Inflammatory macrophage (primary cell): ENCODE results near the gene RHOU.
"Not testable (repeated sequence)": the region's sequence is repeated elsewhere in the genome, so short reads cannot be mapped to it uniquely, and the experiment has no call there.

Experiments
- DNase-seq, 2 donors: peaks; one replicate each; pipeline ENCODE4 v3.0.0-alpha.2; 2020 to 2022

RHOU gene

DNA sequence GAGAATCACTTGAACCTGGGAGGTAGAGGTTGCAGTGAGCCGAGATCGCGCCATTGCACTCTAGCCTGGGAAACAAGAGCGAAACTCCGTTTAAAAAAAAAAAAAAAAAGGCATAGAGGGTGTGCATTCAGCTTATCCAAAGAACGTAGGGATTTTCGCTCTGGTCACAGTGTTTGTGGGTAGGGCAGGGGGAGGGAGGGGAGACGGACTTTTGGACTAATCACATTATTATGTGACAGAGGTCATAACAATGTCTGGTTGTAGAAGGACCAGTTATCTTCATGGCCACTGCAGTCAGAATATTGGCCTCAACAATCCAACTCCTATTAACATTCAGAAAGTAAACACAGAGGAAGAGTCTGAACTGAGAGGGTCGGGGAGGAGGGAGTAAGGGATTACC is 25.7 kb downstream of the RHOU start:
- peak in 1 of 2 donors; percentile 1 for DNase-seq

DNA sequence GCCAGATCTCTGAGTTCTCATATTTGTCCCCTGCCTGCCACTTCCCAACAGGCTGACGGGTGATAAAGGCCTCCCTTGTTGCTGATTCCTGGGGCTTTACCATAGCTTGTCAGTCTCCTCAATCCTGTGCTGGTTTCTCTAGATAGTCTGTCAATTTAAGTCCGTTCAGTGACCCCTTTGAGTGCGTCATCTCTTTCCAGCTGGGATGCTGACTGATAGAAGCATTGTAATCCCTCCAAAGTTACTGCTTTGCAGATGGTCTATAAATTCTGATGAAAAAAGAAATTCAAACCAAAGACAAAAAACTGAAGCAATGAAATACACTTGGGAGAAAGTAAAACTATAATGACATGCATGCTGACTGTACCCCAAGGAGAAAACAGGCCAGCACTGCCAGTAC is 28.3 kb downstream of the RHOU start:
- DNase-seq = no peak

DNA sequence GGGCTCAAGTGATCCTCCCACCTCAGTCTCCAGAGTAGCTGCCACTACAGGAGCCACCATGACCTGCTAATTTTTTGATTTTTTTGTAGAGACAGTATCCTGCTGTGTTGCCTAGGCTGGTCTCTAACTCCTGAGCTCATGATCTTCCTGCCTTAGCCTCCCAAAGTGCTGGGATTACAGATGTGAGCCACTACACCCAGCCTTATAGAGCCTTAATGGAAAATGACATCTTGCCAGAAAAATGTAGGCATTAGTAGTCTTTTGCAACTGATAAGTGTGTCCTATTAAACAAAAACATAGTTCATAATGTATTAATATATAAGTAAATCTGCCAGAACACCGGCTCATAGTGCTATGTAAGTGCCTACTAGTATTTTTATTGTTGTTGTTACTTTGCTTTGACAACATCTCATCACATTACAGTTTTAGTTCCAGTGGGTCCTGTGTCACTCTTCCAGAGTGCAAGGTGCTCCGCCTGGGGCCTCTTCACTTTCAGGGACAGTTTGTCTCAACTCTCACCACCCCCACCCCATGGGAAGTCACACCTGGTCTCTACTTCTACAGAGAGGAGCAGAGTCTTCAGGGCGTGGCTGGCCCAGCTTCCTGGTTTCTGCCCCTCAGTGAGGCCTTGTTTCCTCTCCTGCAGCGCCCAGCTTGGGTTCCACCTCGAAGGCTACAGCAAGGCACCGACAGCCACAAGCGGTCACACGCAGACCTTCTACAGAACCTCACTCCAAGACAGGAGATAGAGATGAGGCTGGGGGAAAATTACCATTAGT is 30.1 kb downstream of the RHOU start:
- peak in 1 of 2 donors; percentile 2 for DNase-seq

DNA sequence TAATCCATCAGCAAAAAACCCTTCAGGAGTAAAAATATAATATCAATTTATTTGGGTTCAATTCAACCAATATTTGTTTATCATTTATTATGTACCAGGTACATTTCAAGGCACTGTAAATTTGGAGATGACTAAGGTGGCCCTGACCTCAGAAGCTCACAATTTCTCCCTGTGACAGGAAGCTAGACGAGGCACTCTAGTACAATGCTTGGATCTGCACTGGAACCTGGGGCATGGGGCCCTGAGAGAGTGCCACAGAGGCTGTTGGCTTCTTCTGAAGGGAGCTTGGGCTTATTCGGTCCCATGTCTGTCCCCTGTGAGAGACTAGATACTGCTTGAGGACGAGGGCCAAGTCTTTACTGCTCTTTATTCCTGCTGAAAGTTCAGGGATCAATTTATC is 31.5 kb downstream of the RHOU start:
- no peak for DNase-seq

DNA sequence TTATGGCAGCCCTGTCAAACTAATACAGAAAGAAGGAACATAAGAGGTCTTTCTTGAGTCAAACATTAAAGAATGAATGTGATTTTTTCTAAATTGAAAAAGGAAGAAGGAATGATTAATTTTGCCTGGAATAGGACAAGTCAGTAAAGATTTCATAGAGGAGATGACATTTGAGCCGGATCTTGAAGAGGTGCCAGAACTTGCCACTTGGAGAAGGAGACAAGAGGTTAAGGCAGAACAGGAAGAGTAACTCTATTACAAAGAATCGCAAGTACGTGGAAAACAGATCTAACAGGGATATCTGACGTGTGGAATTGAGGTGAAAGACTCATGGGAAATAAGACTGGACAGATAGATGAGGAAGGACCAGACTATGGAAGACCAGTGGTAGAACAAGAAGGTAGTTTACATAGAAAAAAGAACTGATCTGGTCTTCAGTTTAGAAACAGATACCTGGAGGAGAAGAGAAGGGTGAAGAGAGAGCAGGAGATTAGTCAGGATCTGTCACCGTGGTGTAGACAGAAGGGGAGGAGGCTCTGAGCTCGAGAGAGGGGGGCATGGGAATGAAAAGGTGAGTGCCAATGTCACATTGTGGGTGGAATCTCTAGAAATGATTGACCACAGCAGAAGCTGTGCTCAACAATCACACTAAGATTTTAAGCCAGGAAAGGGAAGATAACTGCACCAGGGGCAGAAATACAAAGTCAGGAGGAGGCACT is 32.5 kb downstream of the RHOU start:
- DNase-seq = no peak

DNA sequence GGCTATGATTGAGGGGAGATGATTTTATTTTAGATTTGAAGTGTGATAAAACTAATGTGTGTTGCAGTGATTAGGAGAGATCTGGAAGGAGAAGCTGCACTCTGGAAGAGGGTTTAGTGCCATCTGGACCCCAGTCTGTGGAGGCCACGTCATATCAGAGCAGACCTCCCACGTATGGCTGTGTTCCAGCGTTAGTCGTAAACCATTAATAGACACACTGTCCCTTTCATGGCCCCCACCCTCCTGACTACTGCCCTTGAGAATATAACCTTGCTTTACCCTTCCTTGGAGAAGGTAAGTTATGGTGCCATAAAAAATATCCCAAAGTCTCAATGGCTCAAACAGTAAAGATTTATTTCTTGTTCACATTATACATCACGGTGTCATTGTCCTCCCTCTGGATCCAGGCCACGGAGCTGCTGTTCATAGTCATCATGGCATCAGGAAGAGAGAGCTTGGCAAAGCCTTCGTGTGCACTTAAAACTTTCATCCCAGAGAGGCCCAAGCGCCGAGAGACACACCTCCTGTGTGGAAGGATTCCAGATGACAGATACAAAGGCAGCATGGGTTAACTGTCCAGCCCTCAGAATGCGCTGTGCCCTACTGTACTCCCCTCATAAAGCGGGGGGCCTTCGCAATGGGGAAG is 33.2 kb downstream of the RHOU start:
- DNase-seq = no peak

GRCh38 chr1:228770779-228771223 is 35.5 kb downstream of the RHOU start:
- no peak for DNase-seq

- no peak for DNase-seq
These were observed 37.4 kb downstream of the RHOU start for GRCh38 chr1:228772516-228773212.

DNA sequence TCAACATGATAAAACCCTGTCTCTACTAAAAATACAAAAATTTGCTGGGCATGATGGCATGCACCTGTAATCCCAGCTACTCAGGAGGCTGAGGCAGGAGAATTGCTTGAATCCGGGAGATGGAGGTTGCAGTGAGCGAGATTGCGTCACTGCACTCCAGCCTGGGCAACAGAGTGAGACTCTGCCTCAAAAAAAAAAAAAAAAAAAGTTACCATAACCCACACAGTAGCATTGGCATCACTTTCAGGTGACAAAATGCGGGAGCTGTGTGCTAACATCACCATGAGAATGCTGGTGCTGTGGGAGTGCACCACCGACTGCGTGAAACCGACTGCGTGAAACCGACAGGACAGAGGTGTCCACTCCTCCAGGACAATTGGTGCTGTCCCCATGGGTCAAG is 40.7 kb downstream of the RHOU start:
- DNase-seq = not testable (repeated sequence)

DNA sequence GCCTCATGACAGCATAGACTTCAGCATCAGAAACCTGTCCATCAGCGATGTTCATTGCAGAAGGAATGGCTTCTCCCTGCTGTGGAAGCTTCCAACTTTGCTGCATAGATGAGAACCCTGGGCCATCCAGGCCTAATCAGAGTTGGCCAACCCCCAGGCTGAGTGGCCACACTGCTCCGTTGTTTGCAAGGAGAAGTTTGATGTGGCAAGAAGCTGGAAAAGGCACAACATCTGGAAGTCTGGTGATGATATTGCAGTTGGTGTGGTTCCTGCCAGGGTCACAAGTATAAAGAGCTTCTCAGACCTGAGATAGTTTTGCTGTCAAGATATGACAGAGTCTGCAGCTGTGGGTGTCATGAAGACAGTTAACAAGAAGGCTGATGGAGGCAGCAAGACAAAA is 41.2 kb downstream of the RHOU start:
- peak; percentile 33 to 59 for DNase-seq

DNA sequence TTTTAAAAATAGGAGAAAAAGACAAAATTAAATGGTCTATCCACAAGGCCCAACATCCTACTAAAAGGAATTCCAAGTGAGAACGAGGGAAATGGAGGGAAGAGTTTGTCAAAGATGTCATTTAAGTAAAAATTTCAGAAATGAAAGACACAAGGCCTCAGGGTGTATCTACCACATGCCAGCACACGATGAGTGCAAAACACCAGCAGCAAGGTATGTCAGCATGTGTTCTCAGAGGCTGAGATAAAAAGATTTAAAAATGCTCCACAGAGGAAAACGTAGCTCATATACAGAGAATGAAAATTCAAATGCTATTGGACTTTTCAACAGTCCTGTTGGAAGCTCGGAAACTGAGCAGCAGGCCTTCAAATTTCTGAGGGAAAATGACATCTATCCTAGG is 42.0 kb downstream of the RHOU start:
- DNase-seq = no peak

DNA sequence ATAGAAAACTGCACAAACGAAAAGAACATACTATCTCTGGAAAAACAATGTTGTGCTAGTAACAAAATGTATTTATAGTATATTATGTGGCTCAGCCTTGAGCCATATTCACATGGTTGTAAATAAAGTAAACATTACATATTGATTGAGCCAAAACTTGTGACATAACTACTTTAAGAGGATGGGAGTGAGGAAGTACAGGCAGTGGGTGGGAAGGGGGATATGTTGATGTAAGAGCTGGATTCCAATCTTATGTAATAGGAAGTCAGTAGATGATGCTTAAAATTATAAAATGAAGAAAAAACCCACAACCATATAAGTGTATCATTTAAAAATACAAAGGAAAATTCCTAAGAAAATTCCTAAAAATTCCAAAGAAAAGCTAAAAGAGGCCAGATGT is 42.7 kb downstream of the RHOU start:
- peak; percentile 71 for DNase-seq

DNA sequence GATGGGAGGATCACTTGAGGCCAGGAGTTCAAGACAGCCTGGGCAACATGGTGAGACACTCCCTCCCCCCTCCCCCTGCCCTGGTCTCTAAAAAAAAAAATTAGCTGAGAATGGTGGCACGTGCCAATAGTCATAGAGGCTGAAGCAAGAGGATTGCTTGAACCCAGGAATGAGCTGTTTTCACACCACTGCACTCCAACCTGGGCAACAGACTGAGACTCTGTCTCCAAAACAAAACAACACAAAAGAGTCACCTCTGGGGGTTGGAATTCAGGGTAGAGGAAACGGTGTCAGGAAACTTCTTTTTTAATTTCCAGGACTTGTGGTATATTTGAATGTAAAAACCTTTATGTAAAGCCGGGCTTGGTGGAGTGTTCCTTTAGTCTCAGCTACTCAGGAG is 43.2 kb downstream of the RHOU start:
- no peak for DNase-seq

DNA sequence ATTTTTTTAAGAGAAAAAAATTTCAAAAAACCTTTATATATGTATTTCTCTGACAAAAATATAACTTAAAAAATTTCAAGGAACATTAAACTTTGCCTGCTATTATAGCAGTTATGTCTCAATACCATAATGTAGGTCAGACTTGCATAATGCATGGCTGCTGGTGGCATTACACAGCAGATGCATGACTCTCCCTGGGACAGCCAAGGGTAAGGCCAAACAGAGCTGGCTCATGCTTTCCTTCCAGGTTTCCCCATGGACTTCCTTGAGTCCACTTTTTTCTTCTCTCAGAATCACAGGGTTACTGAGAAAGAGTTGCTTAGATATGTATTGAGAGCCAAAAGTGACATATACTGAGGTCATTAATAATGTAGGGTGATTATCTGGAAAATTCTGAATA is 43.7 kb downstream of the RHOU start:
- DNase-seq = peak; percentile 87 to 88

GRCh38 chr1:228781161-228781808 is 46.0 kb downstream of the RHOU start:
- DNase-seq = no peak

DNA sequence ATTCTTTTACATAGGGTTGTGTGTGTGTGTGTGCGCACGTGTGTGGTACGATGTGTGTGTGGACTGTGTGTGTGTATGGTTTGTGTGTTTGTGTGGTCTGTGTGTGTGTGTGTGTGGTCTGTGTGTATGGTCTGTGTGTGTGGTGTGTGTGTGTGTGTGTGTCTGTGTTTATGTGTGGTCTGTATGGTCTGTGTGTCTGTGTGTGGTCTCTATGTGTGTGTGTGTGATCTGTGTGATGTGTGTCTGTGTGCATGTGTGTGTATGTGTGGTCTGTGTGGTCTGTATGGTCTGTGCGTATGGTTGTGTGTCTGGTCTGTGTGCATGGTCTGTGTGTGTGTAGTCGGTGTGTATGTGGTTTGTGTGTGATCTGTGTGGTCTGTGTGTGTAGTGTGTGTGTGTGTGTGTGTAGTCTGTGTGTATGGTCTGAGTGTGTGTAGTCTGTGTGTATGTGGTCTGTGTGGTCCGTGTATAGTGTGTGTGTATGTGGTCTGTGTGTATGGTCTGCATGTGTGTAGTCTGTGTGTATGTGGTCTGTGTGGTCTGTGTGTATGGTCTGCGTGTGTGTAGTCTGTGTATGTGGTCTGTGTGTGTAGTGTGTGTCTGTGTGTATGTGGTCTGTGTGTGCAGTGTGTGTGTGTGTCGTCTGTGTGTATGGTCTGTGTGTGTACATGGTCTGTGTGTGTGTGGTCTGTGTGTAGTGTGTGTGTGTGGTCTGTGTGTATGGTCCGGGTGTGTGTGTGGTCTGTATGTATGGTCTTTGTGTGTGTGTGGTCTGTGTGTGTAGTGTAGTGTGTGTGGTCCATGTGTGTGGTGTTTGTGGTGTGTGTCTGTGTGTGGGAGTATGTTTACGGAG is 46.8 kb downstream of the RHOU start:
- no peak for DNase-seq

- no peak for DNase-seq
These were observed 47.6 kb downstream of the RHOU start for GRCh38 chr1:228782662-228783417.

DNA sequence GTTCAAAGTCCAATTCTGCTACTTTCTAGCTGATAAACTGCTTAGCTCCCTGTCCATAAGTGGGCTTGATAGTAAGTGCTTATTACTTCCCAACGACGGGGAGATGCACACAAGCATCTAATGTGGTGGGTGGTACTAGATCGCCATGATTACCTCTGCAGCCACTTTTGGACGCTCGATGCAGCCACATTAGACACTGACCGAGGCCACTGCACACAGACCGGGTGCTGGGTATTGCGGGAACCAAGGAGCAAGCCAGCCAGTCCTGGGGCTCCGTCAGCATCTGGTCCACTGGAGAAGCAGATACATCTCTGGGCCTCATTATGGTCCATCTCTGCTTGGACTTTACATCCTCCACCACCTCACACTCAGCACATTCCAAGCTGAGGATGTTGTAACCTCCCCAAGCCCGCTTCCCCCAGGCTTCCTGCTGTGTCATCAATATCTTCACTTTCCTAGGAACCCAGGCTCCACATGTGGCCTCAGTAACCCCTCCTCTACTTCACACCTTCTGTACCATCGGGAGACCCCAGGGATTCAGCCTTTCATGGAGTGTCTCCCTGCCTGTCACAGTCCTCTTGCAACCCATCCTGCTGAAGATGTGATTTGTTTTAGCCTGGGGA is 48.2 kb downstream of the RHOU start:
- no peak for DNase-seq

DNA sequence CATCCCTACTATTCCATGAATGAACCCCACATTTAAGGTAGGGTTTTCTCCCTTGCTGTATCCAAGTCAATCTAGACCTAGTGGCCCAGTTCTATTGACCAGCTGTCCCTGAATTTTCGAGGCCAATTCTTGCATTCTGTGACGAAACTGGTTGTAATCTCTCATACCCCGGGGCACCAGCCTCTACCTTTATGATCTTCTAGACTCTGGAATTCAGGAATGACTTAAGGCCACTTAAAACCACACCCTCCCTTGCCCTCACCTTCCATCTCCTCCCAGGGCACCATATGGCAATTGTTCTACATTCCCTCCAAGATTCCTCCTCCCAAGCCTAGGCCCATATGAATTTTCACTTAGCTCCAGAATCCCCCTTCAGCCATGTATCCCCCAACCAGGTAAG is 48.9 kb downstream of the RHOU start:
- DNase-seq = no peak
